HepG2 (cell line): ENCODE data around the gene FCHO2. TPM values are rescaled to one million over a fixed set of nuclear protein-coding genes. Genes with fewer than 3 reads are reported as not detected.
A peak's percentile ranks its signal among the peaks of the same experiment; 100 is the strongest.

ENCODE experiments used
- CCDC6 ChIP-seq: sonication (generic); formaldehyde crosslinking; IDR thresholded peaks from 2 replicates; pipeline ENCODE4 v1.8.1; 2022; ENCODE audit warnings: mild to moderate bottlenecking, missing genetic modification reagents, moderate library complexity
- IRX3 ChIP-seq: sonication (generic); formaldehyde crosslinking; IDR thresholded peaks from 2 replicates; pipeline ENCODE4 v1.8.1; 2023; ENCODE audit warnings: mild to moderate bottlenecking, low read depth, missing genetic modification reagents, borderline replicate concordance
- NR2F2 ChIP-seq: IDR thresholded peaks from 2 replicates; pipeline ENCODE4 v1.6.1; 2012; ENCODE audit warnings: low read depth, inconsistent platforms, borderline replicate concordance
- POGZ ChIP-seq: sonication (generic); formaldehyde crosslinking; IDR thresholded peaks from 2 replicates; pipeline ENCODE4 v1.4.0; 2020; ENCODE audit warnings: mild to moderate bottlenecking, missing genetic modification reagents
- RAD21 ChIP-seq: fragments of 450-650 bp; formaldehyde crosslinking; IDR thresholded peaks from 2 replicates; pipeline ENCODE4 v1.5.0; 2020; ENCODE audit warnings: mild to moderate bottlenecking
- SP2 ChIP-seq: sonication (generic); formaldehyde crosslinking; IDR thresholded peaks from 2 replicates; pipeline ENCODE4 v1.5.1; 2020; ENCODE audit warnings: mild to moderate bottlenecking, missing genetic modification reagents
- WIZ ChIP-seq: sonication (generic); formaldehyde crosslinking; IDR thresholded peaks from 2 replicates; pipeline ENCODE4 v1.5.1; 2020; ENCODE audit warnings: mild to moderate bottlenecking, missing genetic modification reagents
- ZBTB4 ChIP-seq: sonication (generic); formaldehyde crosslinking; IDR thresholded peaks from 2 replicates; pipeline ENCODE4 v1.4.0; 2020; ENCODE audit warnings: missing genetic modification reagents, mild to moderate bottlenecking, borderline replicate concordance
- ZFP90 ChIP-seq: sonication (generic); formaldehyde crosslinking; IDR thresholded peaks from 2 replicates; pipeline ENCODE4 v1.8.0; 2022; ENCODE audit warnings: missing genetic modification reagents, mild to moderate bottlenecking, inconsistent platforms, borderline replicate concordance
- ZNF10 ChIP-seq: sonication (generic); formaldehyde crosslinking; IDR thresholded peaks from 2 replicates; pipeline ENCODE4 v1.4.0; 2020; ENCODE audit warnings: mild to moderate bottlenecking, low read depth, missing genetic modification reagents, borderline replicate concordance
- ZNF354B ChIP-seq: sonication (generic); formaldehyde crosslinking; IDR thresholded peaks from 2 replicates; pipeline ENCODE4 v1.8.0; 2022; ENCODE audit warnings: mild to moderate bottlenecking, missing genetic modification reagents
- ZNF510 ChIP-seq: sonication (generic); formaldehyde crosslinking; IDR thresholded peaks from 2 replicates; pipeline ENCODE4 v1.4.0; 2020; ENCODE audit warnings: low read depth, mild to moderate bottlenecking, missing genetic modification reagents
- polyA plus RNA-seq, 8 experiments: library from polyadenylated mRNA; depleted of rRNA in 3 of 8; stranded (reverse) in 7 of 8; unstranded in 1 of 8; fragments of >200 nt; fragmentation: Illumina TruSeq in 4 of 8; extraction: Trizol in 4 of 8; gene quantifications; 2 replicates each; pipeline versions ENCODE4 v1.2.1 to v1.2.3, GENCODE V29; 2011 to 2016; ENCODE audit warnings: low read depth in 4 of 8, missing spikeins in 1 of 8, mixed read lengths in 1 of 8; ENCODE audit not compliant: insufficient read depth in 1 of 8
- total RNA-seq, 5 experiments: library from RNA; depleted of rRNA; stranded (reverse); fragments of >200 nt; fragmentation: Illumina TruSeq; extraction: Trizol; gene quantifications; 2 replicates each; pipeline ENCODE4 v1.2.3, GENCODE V29; 2016; ENCODE audit warnings: low read depth in 1 of 5
- TF ChIP-seq, protein P1 (sequence below): IDR thresholded peaks from 2 replicates; pipeline ENCODE4 v1.6.1; 2016; ENCODE audit warnings: missing genetic modification reagents, missing compliant biosample characterization
- TF ChIP-seq, protein P2 (sequence below): sonication (generic); formaldehyde crosslinking; IDR thresholded peaks from 2 replicates; pipeline ENCODE4 v1.5.0; 2020; ENCODE audit warnings: mild to moderate bottlenecking, missing genetic modification reagents, borderline replicate concordance
- TF ChIP-seq, protein P3 (sequence below): sonication (generic); formaldehyde crosslinking; IDR thresholded peaks from 2 replicates; pipeline ENCODE4 v1.4.0; 2020; ENCODE audit warnings: mild to moderate bottlenecking, missing genetic modification reagents

FCHO2 gene
- total and polyA plus RNA-seq, 2 of the 13 experiments (the other 11 are each of a cell fraction or from before 2014, with no cell fraction given): 11.6 to 17.3 TPM

DNA sequence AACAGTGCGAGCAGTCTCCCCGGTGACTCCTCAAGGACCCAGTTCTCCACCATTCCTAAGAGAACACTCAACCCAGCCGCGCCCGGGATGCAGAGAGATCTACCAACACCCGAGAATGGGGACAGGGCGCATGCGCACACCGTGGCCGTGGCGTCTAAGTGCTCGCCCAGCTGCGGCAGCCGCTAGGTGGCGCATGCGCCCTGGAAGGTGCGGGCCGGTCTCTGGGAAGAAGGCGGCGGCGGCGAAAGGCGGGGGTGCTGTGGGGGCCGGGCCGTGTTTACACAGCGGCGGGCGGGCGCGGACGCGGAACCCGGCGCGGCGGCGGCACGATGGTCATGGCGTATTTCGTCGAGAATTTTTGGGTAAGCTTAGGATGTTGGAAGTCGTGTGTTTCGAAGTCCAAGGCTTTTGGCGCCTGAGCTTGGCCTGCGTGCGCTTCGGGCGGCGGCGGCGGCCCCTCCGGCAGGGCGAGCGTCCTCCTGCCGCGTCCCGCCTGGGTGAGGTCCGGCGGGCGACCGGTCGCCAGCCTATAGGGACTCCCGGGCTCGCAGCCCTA is at the start of gene FCHO2 (continued):
- TF ChIP-seq, protein P1, sequence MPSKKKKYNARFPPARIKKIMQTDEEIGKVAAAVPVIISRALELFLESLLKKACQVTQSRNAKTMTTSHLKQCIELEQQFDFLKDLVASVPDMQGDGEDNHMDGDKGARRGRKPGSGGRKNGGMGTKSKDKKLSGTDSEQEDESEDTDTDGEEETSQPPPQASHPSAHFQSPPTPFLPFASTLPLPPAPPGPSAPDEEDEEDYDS (CRISPR knock-in tag): peak; percentile 88
- TF ChIP-seq ZFP90: no peak
- no peak for TF ChIP-seq NR2F2
- no peak for TF ChIP-seq ZBTB4 (CRISPR knock-in tag)
- peak; percentile 56 for TF ChIP-seq POGZ (CRISPR knock-in tag)
- TF ChIP-seq, protein P2, sequence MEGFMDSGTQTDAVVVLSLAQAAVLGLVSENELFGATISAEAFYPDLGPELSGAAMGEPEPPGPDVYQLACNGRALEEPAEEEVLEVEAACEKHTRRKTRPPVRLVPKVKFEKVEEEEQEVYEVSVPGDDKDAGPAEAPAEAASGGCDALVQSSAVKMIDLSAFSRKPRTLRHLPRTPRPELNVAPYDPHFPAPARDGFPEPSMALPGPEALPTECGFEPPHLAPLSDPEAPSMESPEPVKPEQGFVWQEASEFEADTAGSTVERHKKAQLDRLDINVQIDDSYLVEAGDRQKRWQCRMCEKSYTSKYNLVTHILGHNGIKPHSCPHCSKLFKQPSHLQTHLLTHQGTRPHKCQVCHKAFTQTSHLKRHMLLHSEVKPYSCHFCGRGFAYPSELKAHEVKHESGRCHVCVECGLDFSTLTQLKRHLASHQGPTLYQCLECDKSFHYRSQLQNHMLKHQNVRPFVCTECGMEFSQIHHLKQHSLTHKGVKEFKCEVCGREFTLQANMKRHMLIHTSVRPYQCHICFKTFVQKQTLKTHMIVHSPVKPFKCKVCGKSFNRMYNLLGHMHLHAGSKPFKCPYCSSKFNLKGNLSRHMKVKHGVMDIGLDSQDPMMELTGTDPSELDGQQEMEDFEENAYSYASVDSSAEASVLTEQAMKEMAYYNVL (CRISPR knock-in tag): no peak
- TF ChIP-seq IRX3: no peak
- peak; percentile 78 for TF ChIP-seq RAD21 (CRISPR knock-in tag)
- peak; percentile 84; the same call in 1 of the 2 replicates for TF ChIP-seq WIZ
- TF ChIP-seq, protein P3, sequence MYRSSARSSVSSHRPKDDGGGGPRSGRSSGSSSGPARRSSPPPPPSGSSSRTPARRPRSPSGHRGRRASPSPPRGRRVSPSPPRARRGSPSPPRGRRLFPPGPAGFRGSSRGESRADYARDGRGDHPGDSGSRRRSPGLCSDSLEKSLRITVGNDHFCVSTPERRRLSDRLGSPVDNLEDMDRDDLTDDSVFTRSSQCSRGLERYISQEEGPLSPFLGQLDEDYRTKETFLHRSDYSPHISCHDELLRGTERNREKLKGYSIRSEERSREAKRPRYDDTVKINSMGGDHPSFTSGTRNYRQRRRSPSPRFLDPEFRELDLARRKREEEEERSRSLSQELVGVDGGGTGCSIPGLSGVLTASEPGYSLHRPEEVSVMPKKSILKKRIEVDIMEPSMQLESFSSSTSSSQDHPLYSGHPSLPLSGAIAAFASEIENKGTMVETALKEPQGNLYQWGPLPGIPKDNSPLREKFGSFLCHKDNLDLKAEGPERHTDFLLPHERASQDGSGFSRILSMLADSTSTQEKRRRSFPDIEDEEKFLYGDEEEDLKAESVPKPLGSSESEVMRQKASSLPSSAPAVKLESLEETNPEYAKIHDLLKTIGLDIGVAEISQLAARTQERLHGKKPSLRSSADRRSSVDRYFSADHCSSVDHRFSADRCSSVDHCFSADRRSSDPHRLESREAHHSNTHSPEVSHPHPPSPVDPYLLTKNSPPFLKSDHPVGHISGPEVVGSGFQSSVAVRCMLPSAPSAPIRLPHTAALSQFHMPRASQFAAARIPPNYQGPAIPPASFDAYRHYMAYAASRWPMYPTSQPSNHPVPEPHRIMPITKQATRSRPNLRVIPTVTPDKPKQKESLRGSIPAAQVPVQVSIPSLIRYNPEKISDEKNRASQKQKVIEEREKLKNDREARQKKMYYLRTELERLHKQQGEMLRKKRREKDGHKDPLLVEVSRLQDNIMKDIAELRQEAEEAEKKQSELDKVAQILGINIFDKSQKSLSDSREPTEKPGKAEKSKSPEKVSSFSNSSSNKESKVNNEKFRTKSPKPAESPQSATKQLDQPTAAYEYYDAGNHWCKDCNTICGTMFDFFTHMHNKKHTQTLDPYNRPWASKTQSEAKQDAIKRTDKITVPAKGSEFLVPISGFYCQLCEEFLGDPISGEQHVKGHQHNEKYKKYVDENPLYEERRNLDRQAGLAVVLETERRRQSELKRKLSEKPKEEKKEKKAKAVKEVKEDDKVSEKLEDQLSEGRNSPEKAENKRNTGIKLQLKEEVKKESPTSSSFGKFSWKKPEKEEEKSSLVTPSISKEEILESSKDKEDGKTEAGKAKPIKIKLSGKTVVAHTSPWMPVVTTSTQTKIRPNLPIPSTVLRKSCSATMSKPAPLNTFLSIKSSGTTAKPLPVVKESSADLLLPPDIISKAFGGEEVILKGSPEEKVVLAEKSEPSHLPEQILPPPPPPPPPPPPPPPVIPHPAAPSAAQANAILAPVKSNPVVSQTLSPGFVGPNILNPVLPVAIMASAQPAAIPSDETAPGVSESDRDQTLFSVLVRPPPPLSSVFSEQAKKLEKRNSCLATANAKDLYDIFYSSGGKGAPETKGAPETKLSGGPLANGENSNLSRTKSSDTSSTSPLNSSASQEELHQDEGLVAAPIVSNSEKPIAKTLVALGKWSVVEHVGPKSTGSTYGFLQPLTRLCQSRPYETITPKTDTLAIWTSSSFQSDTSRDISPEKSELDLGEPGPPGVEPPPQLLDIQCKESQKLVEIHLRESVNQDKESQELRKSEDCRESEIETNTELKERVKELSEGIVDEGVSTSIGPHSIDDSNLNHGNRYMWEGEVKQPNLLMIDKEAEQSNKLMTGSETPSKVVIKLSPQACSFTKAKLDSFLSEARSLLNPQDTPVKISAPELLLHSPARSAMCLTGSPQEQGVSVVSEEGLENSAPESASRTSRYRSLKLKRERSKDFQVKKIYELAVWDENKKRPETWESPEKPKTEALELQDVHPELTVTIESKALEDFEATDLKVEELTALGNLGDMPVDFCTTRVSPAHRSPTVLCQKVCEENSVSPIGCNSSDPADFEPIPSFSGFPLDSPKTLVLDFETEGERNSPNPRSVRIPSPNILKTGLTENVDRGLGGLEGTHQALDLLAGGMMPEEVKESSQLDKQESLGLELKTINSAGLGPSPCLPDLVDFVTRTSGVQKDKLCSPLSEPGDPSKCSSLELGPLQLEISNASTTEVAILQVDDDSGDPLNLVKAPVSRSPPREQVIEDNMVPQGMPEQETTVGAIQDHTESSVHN (CRISPR knock-in tag): no peak
- TF ChIP-seq ZNF10 (CRISPR knock-in tag): no peak
- 0 out of 2 replicates have a peak, but pooled peaks have one; percentile 38 for TF ChIP-seq SP2 (CRISPR knock-in tag)
- no peak for TF ChIP-seq ZNF510 (CRISPR knock-in tag)
- TF ChIP-seq ZNF354B (CRISPR knock-in tag): 0 out of 2 replicates have a peak, but pooled peaks have one; percentile 15
- no peak for TF ChIP-seq CCDC6 (CRISPR knock-in tag)
